ENCODE data around the gene EHD1. TPM values are rescaled to one million over a fixed set of nuclear protein-coding genes. Genes with fewer than 3 reads are reported as not detected.
A peak's percentile ranks its signal among the peaks of the same experiment; 100 is the strongest.

The EHD1 gene
- total and polyA plus RNA-seq, 2 experiments from 2014 or later, result 55.2 to 90.2 TPM

DNA sequence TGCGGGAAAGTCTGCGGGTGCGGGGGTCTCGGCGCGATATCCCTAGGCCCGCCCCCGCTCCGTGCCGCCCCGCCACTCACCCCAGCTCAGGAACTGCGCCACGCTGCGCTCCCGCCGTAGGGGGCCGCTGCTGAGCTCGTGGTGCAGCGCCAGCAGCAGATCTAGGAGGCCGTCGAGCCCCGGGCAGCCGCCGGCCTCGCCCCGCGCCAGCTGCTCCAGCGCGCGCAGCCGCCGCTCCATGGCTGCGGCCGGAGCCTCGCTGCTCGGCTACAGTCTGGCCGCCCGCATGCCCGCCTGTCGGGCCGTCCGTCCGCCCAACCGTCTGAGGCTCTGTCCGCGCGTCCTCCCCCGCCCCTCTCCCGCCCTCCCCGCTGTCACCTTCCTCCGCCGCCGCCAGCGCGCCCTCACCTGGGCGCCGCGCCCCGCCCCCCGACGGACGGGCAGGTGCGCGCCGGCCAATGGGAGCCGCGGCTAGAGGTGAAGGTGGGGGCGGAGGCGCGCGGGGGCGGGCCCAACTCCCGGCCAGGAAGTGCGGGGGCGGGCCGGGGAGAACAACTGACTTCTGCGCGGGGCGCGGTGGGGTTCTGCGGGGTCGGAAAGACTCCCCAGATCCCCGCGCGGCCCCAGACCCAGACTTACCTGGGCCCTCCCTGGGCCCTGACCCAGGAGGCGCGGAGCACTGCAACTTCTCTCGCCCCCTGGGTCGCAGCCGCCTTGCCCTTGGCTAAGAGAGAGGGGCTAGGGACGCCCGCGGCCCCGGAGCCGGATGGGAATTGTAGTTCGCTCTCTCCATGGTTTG, 33.9 kb downstream of the EHD1 start, which contains the start of gene CDC42BPG:
Gene CDC42BPG, minus strand, starts transcription at position 324 of the 799 bp plus-strand sequence. Its CDS starts 84 bp downstream, at position 240.
- peak within 1 kb of the TSS; percentile 49 for H3K4me3 ChIP-seq
- no peaks in the 10 kb centered on the region for H3K4me1 ChIP-seq (ENCODE audit: insufficient read depth)
- no peaks in the 10 kb centered on the region for H3K79me2 ChIP-seq (ENCODE audit: insufficient read depth)
- in situ Hi-C loops (cut with MboI), result no loop called here
- H3K9me2 ChIP-seq (ENCODE audit: insufficient read depth), result no peaks in the 10 kb centered on the region
- TF ChIP-seq EZH2 (IDR thresholded peaks at IDR 0.05; ENCODE audit: insufficient read depth, poor library complexity, severe bottlenecking), result no peak
- TF ChIP-seq EZH2phosphoT487 (IDR thresholded peaks at IDR 0.05; ENCODE audit: insufficient read depth, low read depth), result no peak
- H4K20me1 ChIP-seq (ENCODE audit: insufficient read depth), result no peaks in the 10 kb centered on the region
- H3K27me3 ChIP-seq (replicated peaks; ENCODE audit: insufficient read depth), result no peaks in the 10 kb centered on the region
- H3K36me3 ChIP-seq (ENCODE audit: low read depth), result no peaks in the 10 kb centered on the region
- H3K4me2 ChIP-seq (ENCODE audit: unreplicated experiment), result peak within 1 kb of the TSS; percentile 25
- H3K9ac ChIP-seq, result 0 out of 2 replicates have a peak within 1 kb of the TSS, but pooled peaks have one; percentile 39
- 5 to 6% methylated on average over 27 to 65 of the region's 96 CpGs for WGBS, 2 experiments (ENCODE audit: low coverage in 1 of 2, low lambda C conversion rate in 2 of 2, missing lambda C conversion rate in 2 of 2)
- H3K9me3 ChIP-seq (ENCODE audit: low read depth), result no peaks in the 10 kb centered on the region
- H2AFZ ChIP-seq, result peak within 1 kb of the TSS; percentile 70
- peaks cover 13% of the 10 kb centered on the region for H3F3A ChIP-seq (ENCODE audit: insufficient read depth)
- peak; percentile 87 for DNase-seq
- H3K27ac ChIP-seq, result no peak within 1 kb of the TSS

GRCh38 chr11:64843686-64844329, 34.6 kb downstream of the EHD1 start:
- H3K9me3 ChIP-seq (ENCODE audit: low read depth), result no peaks in the 10 kb centered on the region
- H3K4me1 ChIP-seq (ENCODE audit: insufficient read depth), result no peaks in the 10 kb centered on the region
- H3K79me2 ChIP-seq (ENCODE audit: insufficient read depth), result no peaks in the 10 kb centered on the region
- WGBS, 2 experiments (ENCODE audit: low coverage in 1 of 2, low lambda C conversion rate in 2 of 2, missing lambda C conversion rate in 2 of 2), result 69 to 79% methylated on average over 22 to 27 of the region's 27 CpGs
- H2AFZ ChIP-seq, result no peak overlapping the region
- no peaks in the 10 kb centered on the region for H3K36me3 ChIP-seq (ENCODE audit: low read depth)
- H3K9ac ChIP-seq, result no peak overlapping the region
- no peaks in the 10 kb centered on the region for H3K9me2 ChIP-seq (ENCODE audit: insufficient read depth)
- H3K27ac ChIP-seq, result no peak overlapping the region
- in situ Hi-C loops (cut with MboI), result no loop called here
- no peaks in the 10 kb centered on the region for H3K27me3 ChIP-seq (replicated peaks; ENCODE audit: insufficient read depth)
- H3K4me3 ChIP-seq, result no peak overlapping the region
- peaks cover 13% of the 10 kb centered on the region for H3F3A ChIP-seq (ENCODE audit: insufficient read depth)
- H3K4me2 ChIP-seq (ENCODE audit: unreplicated experiment), result no peak overlapping the region
- no peak for TF ChIP-seq EZH2phosphoT487 (IDR thresholded peaks at IDR 0.05; ENCODE audit: insufficient read depth, low read depth)
- no peak for TF ChIP-seq EZH2 (IDR thresholded peaks at IDR 0.05; ENCODE audit: insufficient read depth, poor library complexity, severe bottlenecking)
- no peak for DNase-seq
- no peaks in the 10 kb centered on the region for H4K20me1 ChIP-seq (ENCODE audit: insufficient read depth)

GRCh38 chr11:64842851-64843685, 35.4 kb downstream of the EHD1 start:
- Histone ChIP-seq H3K36me3 (ENCODE audit: low read depth) (no peaks in the 10 kb centered on the region), H3K27me3 (replicated peaks; ENCODE audit: insufficient read depth) (no peaks in the 10 kb centered on the region), H2AFZ (no peak overlapping the region), H3F3A (ENCODE audit: insufficient read depth) (peaks cover 7% of the 10 kb centered on the region), H3K4me3 (no peak overlapping the region), H3K4me1 (ENCODE audit: insufficient read depth) (no peaks in the 10 kb centered on the region), H4K20me1 (ENCODE audit: insufficient read depth) (no peaks in the 10 kb centered on the region), H3K9me2 (ENCODE audit: insufficient read depth) (no peaks in the 10 kb centered on the region), H3K27ac (no peak overlapping the region), H3K9me3 (ENCODE audit: low read depth) (no peaks in the 10 kb centered on the region), H3K9ac (no peak overlapping the region), H3K79me2 (ENCODE audit: insufficient read depth) (no peaks in the 10 kb centered on the region), H3K4me2 (ENCODE audit: unreplicated experiment) (no peak overlapping the region)
- no peak for DNase-seq
- 75 to 85% methylated on average over 19 of the region's 19 CpGs for WGBS, 2 experiments (ENCODE audit: low coverage in 1 of 2, low lambda C conversion rate in 2 of 2, missing lambda C conversion rate in 2 of 2)
- TF ChIP-seq EZH2phosphoT487 (IDR thresholded peaks at IDR 0.05; ENCODE audit: insufficient read depth, low read depth) (no peak), EZH2 (IDR thresholded peaks at IDR 0.05; ENCODE audit: insufficient read depth, poor library complexity, severe bottlenecking) (no peak)
- in situ Hi-C loops (cut with MboI), result no loop called here

DNA sequence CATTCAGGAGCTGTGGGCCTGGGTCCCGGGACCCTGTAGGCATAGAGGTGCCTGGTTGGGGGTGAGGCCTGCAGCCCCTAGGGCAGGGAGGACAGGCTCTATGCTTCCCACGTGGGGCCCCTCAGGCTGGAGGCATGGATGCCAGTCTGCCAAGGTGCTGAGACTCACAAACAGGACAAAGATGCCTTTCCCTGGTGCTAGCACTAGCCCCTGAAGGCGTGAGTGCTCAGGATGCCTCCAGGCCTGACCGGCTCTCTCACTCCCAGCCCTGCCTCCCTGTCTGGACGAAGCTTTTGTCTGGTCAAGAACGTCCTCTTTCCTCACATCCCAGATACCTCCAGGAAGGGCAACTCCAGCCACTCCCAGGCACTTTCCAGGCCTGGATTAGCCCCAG, 36.1 kb downstream of the EHD1 start:
- Histone ChIP-seq H3K4me3 (no peak overlapping the region), H3K79me2 (ENCODE audit: insufficient read depth) (no peaks in the 10 kb centered on the region), H3K9me3 (ENCODE audit: low read depth) (no peaks in the 10 kb centered on the region), H3K4me1 (ENCODE audit: insufficient read depth) (no peaks in the 10 kb centered on the region), H3K4me2 (ENCODE audit: unreplicated experiment) (no peak overlapping the region), H3K36me3 (ENCODE audit: low read depth) (no peaks in the 10 kb centered on the region), H3K9me2 (ENCODE audit: insufficient read depth) (no peaks in the 10 kb centered on the region), H3K27ac (no peak overlapping the region), H3K27me3 (replicated peaks; ENCODE audit: insufficient read depth) (no peaks in the 10 kb centered on the region), H4K20me1 (ENCODE audit: insufficient read depth) (no peaks in the 10 kb centered on the region), H3F3A (ENCODE audit: insufficient read depth) (peaks cover 7% of the 10 kb centered on the region; the same call in 1 of the 2 replicates), H2AFZ (no peak overlapping the region), H3K9ac (no peak overlapping the region)
- 70 to 73% methylated on average over 6 of the region's 6 CpGs for WGBS, 2 experiments (ENCODE audit: low coverage in 1 of 2, low lambda C conversion rate in 2 of 2, missing lambda C conversion rate in 2 of 2)
- no peak for TF ChIP-seq EZH2 (IDR thresholded peaks at IDR 0.05; ENCODE audit: insufficient read depth, poor library complexity, severe bottlenecking)
- TF ChIP-seq EZH2phosphoT487 (IDR thresholded peaks at IDR 0.05; ENCODE audit: insufficient read depth, low read depth), result no peak
- in situ Hi-C loops (cut with MboI), result no loop called here
- DNase-seq, result no peak

All from GM23248 (cell line).